ENCODE results near the gene SMAGP. TPM values are rescaled to one million over a fixed set of nuclear protein-coding genes. Genes with fewer than 3 reads are reported as not detected.
A peak's percentile ranks its signal among the peaks of the same experiment; 100 is the strongest.
"Not testable (repeated sequence)": the region's sequence is repeated elsewhere in the genome, so short reads cannot be mapped to it uniquely, and the experiment has no call there.

SMAGP gene
- total RNA-seq, 1 experiment from 2014 or later = 0.38 TPM

GRCh38 chr12:51224625-51225024 is 45.6 kb downstream of the SMAGP start:
- Histone ChIP-seq H3K27ac (no peak overlapping the region), H3K4me1 (no peaks in the 10 kb centered on the region; the same call in 1 of the 2 replicates), H3K9me3 (replicated peaks) (no peaks in the 10 kb centered on the region), H3K27me3 (no peaks in the 10 kb centered on the region), H3K4me3 (no peak overlapping the region), H3K36me3 (no peaks in the 10 kb centered on the region)
- DNase-seq = no peak

DNA sequence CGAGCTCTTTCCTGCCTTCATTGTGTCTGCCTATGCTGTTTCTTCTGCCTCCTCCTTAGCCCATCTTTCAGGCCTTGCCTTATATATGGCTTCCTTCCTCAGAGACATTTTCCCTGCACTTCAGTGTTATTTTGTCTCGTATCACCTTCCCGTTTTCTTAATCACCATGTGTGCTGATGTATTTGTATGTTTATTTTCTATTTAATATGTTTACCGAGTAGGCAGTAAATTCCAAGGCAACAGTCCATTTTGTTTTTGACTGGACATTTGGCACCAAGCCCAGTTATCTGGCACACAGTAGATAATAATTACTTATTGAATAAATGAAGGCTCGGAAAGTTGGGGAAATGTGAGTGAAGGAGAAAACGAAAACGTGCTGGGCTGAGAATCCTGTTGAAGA is 47.8 kb downstream of the SMAGP start:
- Histone ChIP-seq H3K4me3 (no peak overlapping the region), H3K36me3 (no peaks in the 10 kb centered on the region), H3K4me1 (peaks cover 6% of the 10 kb centered on the region), H3K27me3 (no peaks in the 10 kb centered on the region), H3K27ac (no peak overlapping the region), H3K9me3 (replicated peaks) (no peaks in the 10 kb centered on the region)
- DNase-seq = no peak

GRCh38 chr12:51219857-51220256 is 50.4 kb downstream of the SMAGP start:
- not testable (repeated sequence) for DNase-seq; H3K4me3 ChIP-seq; H3K27ac ChIP-seq; H3K4me1 ChIP-seq; H3K36me3 ChIP-seq; H3K9me3 ChIP-seq (replicated peaks); H3K27me3 ChIP-seq

- Histone ChIP-seq H3K36me3 (no peaks in the 10 kb centered on the region), H3K27ac (no peak overlapping the region), H3K4me3 (peak overlapping the region; percentile 70), H3K27me3 (no peaks in the 10 kb centered on the region), H3K9me3 (replicated peaks) (no peaks in the 10 kb centered on the region), H3K4me1 (peaks cover 6% of the 10 kb centered on the region)
- DNase-seq = peak in 1 of 2 experiments; percentile 14
These were observed 50.9 kb downstream of the SMAGP start for GRCh38 chr12:51219322-51219721.

GRCh38 chr12:51218607-51219161 is 51.5 kb downstream of the SMAGP start:
- Histone ChIP-seq H3K27me3 (no peaks in the 10 kb centered on the region), H3K27ac (peak overlapping the region; percentile 82)
- DNase-seq = peak in 1 of 2 experiments; percentile 35

GRCh38 chr12:51217968-51218606 is 52.1 kb downstream of the SMAGP start, which contains the start of gene POU6F1:
POU6F1 (minus strand) TSS chr12:51218062; CDS start chr12:51206836, 11,226 bp downstream.
- no peaks in the 10 kb centered on the region for H3K36me3 ChIP-seq
- no peaks in the 10 kb centered on the region for H3K9me3 ChIP-seq (replicated peaks)
- peak within 1 kb of the TSS; percentile 82 for H3K27ac ChIP-seq
- no peaks in the 10 kb centered on the region for H3K27me3 ChIP-seq
- H3K4me3 ChIP-seq = peak within 1 kb of the TSS; percentile 70
- DNase-seq = peak; percentile 82 to 87
- peaks cover 6% of the 10 kb centered on the region for H3K4me1 ChIP-seq

More at GRCh38 chr12:51218607-51219161, 51.5 kb downstream of the SMAGP start:
- Histone ChIP-seq H3K4me1 (peaks cover 6% of the 10 kb centered on the region), H3K9me3 (replicated peaks) (no peaks in the 10 kb centered on the region), H3K36me3 (no peaks in the 10 kb centered on the region), H3K4me3 (peak overlapping the region; percentile 70)

GRCh38 chr12:51217133-51217967 is 52.9 kb downstream of the SMAGP start:
- Histone ChIP-seq H3K27me3 (no peaks in the 10 kb centered on the region), H3K4me1 (peaks cover 6% of the 10 kb centered on the region), H3K27ac (peak overlapping the region; percentile 82), H3K9me3 (replicated peaks) (no peaks in the 10 kb centered on the region), H3K4me3 (peak overlapping the region; percentile 70), H3K36me3 (no peaks in the 10 kb centered on the region)
- DNase-seq = peak; percentile 55 to 57

DNA sequence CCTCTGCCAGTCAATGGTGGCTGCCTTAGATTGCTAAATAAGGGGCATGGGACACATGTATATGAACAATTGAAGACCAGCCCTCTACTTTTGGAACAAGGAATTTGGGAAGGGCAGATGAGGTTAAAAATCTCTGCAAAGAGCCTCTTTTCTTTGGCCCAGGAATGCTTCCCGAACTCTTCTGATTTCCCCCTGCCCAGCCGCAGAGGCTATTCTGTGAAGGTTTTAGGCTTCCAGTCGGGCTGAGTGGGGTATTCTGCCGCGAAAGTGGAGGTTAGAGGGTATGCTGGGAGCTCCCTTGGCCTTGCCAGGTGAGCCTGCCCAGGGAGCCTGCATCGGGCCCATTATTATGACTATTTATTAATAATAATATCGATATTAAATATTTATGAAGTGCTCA is 53.6 kb downstream of the SMAGP start:
- no peaks in the 10 kb centered on the region for H3K36me3 ChIP-seq
- peaks cover 6% of the 10 kb centered on the region for H3K4me1 ChIP-seq
- H3K27ac ChIP-seq = no peak overlapping the region
- no peaks in the 10 kb centered on the region for H3K27me3 ChIP-seq
- H3K9me3 ChIP-seq (replicated peaks) = no peaks in the 10 kb centered on the region
- DNase-seq = no peak
- peak overlapping the region; percentile 70 for H3K4me3 ChIP-seq

DNA sequence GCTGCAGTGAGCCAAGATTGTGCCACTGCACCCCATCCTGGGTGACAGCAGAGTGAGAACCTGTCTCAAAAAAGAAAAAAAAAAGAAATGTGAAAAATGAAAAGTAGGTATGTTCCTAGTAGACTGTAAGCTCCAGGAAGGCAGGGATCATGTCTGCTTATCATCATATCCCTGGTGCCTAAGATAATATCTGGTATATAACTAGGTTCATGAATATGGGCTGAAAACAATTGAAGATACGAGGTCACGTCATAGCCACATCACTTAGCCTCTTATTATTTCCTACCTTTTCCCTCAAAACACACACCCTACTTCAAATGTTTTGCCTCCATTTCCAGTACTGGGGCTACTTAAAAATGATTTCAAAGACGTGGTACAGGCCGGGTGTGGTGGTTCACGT is 55.3 kb downstream of the SMAGP start:
- Histone ChIP-seq H3K4me1 (peaks cover 6% of the 10 kb centered on the region), H3K27ac (no peak overlapping the region), H3K9me3 (replicated peaks) (no peaks in the 10 kb centered on the region), H3K27me3 (no peaks in the 10 kb centered on the region), H3K4me3 (no peak overlapping the region), H3K36me3 (no peaks in the 10 kb centered on the region)
- DNase-seq = no peak

DNA sequence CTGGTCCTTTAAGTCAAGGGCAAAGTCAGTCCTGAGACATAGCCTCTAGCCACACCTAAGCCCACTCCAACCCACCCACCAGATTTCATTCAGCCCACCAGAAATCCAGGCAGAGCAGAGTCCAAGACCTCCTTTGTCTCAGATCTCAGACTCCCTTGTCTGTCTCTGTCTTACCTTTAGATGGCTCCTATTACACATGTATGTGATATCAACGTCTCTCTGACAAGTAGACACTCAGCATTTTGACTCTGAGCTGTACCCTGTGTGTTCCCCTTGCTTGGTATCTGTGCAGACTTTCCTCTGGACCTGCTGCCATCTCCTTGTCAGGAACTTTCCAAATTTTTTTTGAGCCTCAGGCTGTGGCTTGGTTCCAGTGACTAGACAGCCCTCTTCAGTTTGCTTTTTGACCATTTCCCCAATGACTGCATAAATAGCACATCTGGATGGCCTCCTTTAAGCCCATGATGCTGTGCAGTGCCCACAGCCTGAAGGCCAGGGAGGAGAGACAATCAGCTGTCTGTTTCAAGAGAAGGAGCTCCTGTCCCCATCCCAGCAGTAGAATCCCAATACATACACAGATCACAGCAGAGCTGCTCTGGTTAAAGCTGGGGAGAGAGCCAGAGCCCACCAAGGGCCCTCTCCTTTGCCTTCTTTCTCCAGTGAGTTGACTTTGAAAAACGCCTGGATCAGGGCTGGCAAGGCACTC is 59.4 kb downstream of the SMAGP start:
- H3K36me3 ChIP-seq = no peaks in the 10 kb centered on the region
- no peak overlapping the region for H3K4me3 ChIP-seq
- no peaks in the 10 kb centered on the region for H3K9me3 ChIP-seq (replicated peaks)
- no peaks in the 10 kb centered on the region for H3K27me3 ChIP-seq
- DNase-seq = no peak
- H3K4me1 ChIP-seq = no peaks in the 10 kb centered on the region
- no peak overlapping the region for H3K27ac ChIP-seq

GRCh38 chr12:51209259-51209658 is 61.0 kb downstream of the SMAGP start:
- Histone ChIP-seq H3K9me3 (replicated peaks) (no peaks in the 10 kb centered on the region), H3K4me3 (no peak overlapping the region), H3K36me3 (no peaks in the 10 kb centered on the region), H3K4me1 (no peaks in the 10 kb centered on the region), H3K27me3 (no peaks in the 10 kb centered on the region), H3K27ac (no peak overlapping the region)
- DNase-seq = no peak

DNA sequence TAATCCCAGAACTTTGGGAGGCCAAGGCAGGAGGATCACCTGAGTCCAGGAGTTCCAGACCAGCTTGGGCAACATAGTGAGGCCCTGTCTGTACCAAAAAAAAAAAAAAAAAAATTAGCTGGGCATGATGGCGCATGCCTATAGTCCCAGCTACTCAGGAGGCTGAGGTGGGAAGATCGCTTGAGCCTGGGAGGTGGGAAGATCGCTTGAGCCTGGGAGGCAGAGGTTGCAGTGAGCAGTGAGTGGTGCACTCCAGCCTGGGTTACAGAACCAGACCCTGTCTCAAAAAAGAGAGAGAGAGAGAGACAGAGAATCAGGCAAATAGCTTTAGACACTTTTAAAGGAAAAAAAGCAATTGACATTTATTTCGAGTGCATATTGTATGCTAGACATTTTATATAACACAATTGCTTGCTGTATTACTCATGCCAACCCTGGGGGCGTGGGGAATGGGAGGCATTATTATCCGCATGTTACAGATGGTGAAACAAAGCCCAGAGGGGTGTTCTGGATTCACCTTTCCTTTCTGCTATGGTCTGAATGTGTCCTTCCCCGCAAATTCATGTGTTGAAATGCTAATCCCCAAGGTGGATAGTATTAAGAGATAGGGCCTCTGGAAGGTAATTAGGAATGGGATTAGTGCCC is 62.1 kb downstream of the SMAGP start:
- Histone ChIP-seq H3K9me3 (replicated peaks) (no peaks in the 10 kb centered on the region), H3K27ac (no peak overlapping the region), H3K4me1 (no peaks in the 10 kb centered on the region), H3K27me3 (no peaks in the 10 kb centered on the region), H3K4me3 (no peak overlapping the region), H3K36me3 (no peaks in the 10 kb centered on the region)
- no peak for DNase-seq

- Histone ChIP-seq H3K4me1 (no peaks in the 10 kb centered on the region), H3K36me3 (no peaks in the 10 kb centered on the region), H3K27ac (no peak overlapping the region), H3K4me3 (no peak overlapping the region), H3K9me3 (replicated peaks) (no peaks in the 10 kb centered on the region), H3K27me3 (no peaks in the 10 kb centered on the region)
- no peak for DNase-seq
These were observed 64.9 kb downstream of the SMAGP start for GRCh38 chr12:51205350-51205749.

DNA sequence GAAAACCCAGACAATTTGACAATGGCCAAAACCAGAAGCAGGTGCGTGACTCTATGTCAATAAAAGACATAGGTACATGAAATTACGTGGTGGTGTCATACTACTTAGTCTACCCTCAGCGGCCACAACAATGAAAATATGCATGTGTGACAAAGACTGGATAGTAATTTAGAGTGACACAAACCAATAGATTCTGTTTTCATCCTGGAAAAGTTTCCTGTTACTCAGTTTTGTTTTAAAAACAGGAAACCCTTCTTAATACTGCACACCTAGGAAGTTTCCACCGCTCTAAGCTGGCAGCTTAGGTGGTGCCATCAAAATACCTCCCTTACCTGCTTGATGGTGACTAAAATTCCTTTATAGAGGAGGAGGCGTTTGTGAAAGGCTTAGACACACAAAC is 67.5 kb downstream of the SMAGP start:
- no peak overlapping the region for H3K27ac ChIP-seq
- no peaks in the 10 kb centered on the region for H3K36me3 ChIP-seq
- H3K4me1 ChIP-seq = no peaks in the 10 kb centered on the region
- no peaks in the 10 kb centered on the region for H3K27me3 ChIP-seq
- DNase-seq = no peak
- no peak overlapping the region for H3K4me3 ChIP-seq
- H3K9me3 ChIP-seq (replicated peaks) = no peaks in the 10 kb centered on the region
